Effector memory CD8-positive, alpha-beta T cell (primary cell): Measurements from ENCODE around the gene SKAP1.

Source experiments
- ATAC-seq: fragments of 150-1000 bp; cut with Tn5 transposase; replicated peaks from 2 replicates; pipeline ENCODE4 v1.10.0; 2021; ENCODE audit warnings: mild to moderate bottlenecking, moderate library complexity
- DNase-seq, 3 experiments: peaks; one replicate each; pipeline ENCODE4 v3.0.0; 2021
- H3K27ac Mint-ChIP-seq, 2 donors: one replicate each; pipeline ENCODE4 v1.8.0; 2022; ENCODE audit warnings: mild to moderate bottlenecking in 2 of 2, mixed read lengths in 2 of 2, moderate library complexity in 2 of 2
- H3K27me3 Mint-ChIP-seq, 2 donors: one replicate each; pipeline ENCODE4 v1.8.0; 2022; ENCODE audit warnings: mixed read lengths in 2 of 2
- H3K36me3 Mint-ChIP-seq: one replicate; pipeline ENCODE4 v1.8.0; 2022; ENCODE audit warnings: mild to moderate bottlenecking, moderate library complexity, mixed read lengths; ENCODE audit not compliant: insufficient read depth
- H3K4me1 Mint-ChIP-seq, 2 donors: one replicate each; pipeline ENCODE4 v1.8.0; 2022; ENCODE audit warnings: low read depth in 2 of 2, mixed read lengths in 2 of 2
- H3K4me3 Mint-ChIP-seq, 2 donors: one replicate each; pipeline ENCODE4 v1.8.0; 2022; ENCODE audit warnings: mild to moderate bottlenecking in 2 of 2, mixed read lengths in 2 of 2, moderate library complexity in 2 of 2
- H3K9me3 Mint-ChIP-seq, 2 donors: one replicate each; pipeline ENCODE4 v1.8.0; 2022; ENCODE audit warnings: mixed read lengths in 2 of 2

The SKAP1 gene

DNA sequence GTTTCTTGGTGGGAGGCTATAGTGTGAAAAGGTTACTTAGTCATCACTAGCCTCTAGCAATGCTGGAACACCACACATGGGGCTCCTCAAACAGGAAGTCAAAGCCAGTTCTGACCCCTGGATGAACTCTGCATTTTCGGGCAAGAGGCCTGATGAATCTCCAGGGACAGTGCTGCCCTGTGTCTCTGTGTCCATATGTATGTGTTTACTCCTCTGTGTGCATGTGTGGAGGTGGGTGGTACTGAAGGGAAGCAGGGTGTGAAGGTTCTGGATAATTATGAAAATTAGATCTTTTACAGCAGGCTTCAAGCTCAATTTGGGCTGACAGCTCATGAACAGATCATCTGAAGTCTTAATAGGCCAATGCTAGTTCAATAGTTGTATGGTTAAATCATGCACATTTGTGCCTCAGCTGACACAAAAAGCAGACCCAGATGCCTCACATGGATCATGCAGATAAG is 188.9 kb downstream of the SKAP1 start:
- Mint-ChIP-seq H3K4me1 (peaks cover 40 to 77% of the 10 kb centered on the region in 2 donors), H3K27ac (peak overlapping the region; percentile 23 to 45), H3K27me3 (no peaks in the 10 kb centered on the region), H3K36me3 (peaks cover 14% of the 10 kb centered on the region), H3K4me3 (peak overlapping the region; percentile 7 to 60), H3K9me3 (no peaks in the 10 kb centered on the region)
- peak in 1 of 3 experiments; percentile 11 for DNase-seq
- peak; percentile 79 for ATAC-seq

GRCh38 chr17:48240562-48241130 is 189.4 kb downstream of the SKAP1 start:
- H3K36me3 Mint-ChIP-seq, result peaks cover 15% of the 10 kb centered on the region
- H3K27ac Mint-ChIP-seq, result peak overlapping the region; percentile 23 to 45
- ATAC-seq (peak; percentile 13), DNase-seq (no peak)
- H3K9me3 Mint-ChIP-seq, result no peaks in the 10 kb centered on the region
- H3K4me3 Mint-ChIP-seq, result peak overlapping the region in 1 of 2 donors; percentile 7
- H3K27me3 Mint-ChIP-seq, result no peaks in the 10 kb centered on the region
- H3K4me1 Mint-ChIP-seq, result peaks cover 42 to 82% of the 10 kb centered on the region in 2 donors

DNA sequence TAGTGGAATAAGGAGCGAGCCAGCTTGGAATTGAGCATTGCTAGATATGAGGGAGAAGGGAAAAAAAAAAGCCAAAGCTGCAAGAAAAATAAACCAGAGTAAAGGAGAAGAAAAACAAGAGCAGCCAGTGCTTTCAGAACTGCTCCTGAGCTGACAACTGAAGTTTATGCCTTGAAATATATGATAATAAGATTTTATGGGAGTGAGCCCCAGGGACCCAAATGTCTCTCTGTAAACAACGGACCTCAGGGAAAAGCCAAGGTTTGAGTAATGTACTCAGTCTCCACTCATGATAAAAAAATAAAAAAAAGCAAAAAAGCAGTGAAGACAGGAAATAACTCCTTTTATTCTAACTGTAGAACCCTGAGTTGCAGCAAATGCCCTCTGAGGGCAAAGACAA is 189.9 kb downstream of the SKAP1 start:
- Mint-ChIP-seq H3K9me3 (no peaks in the 10 kb centered on the region), H3K36me3 (peaks cover 14% of the 10 kb centered on the region), H3K27me3 (no peaks in the 10 kb centered on the region), H3K27ac (peak overlapping the region in 1 of 2 donors; percentile 45), H3K4me1 (peaks cover 42 to 79% of the 10 kb centered on the region in 2 donors), H3K4me3 (no peak overlapping the region)
- ATAC-seq, result no peak
- no peak for DNase-seq

DNA sequence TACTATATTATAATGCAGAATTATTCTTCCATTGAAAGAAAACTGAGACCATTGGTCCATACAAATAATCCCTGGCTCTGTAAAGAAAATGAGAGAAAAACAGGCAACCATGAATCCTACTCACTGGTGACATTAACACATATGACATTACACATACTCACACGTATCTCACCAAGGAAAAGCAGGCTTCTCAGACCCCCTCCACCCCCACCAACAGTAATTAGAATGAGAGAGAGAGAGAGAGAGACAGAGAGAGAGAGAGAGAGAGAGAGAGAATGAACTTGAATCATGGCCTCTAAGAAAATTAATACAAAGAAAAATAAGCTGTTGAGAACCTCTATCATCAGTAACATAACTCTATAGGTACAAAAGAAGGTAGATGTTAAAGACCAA is 190.4 kb downstream of the SKAP1 start:
- Mint-ChIP-seq H3K4me3 (peak overlapping the region in 1 of 2 donors; percentile 3), H3K36me3 (peaks cover 14% of the 10 kb centered on the region), H3K4me1 (peaks cover 45 to 76% of the 10 kb centered on the region in 2 donors), H3K9me3 (no peaks in the 10 kb centered on the region), H3K27ac (peak overlapping the region in 1 of 2 donors; percentile 45), H3K27me3 (no peaks in the 10 kb centered on the region)
- ATAC-seq (no peak), DNase-seq (no peak)

- Mint-ChIP-seq H3K4me1 (peaks cover 40 to 71% of the 10 kb centered on the region in 2 donors), H3K27me3 (no peaks in the 10 kb centered on the region), H3K9me3 (no peaks in the 10 kb centered on the region), H3K36me3 (peaks cover 14% of the 10 kb centered on the region), H3K27ac (peak overlapping the region in 1 of 2 donors; percentile 45), H3K4me3 (peak overlapping the region in 1 of 2 donors; percentile 3)
- ATAC-seq (peak; percentile 41), DNase-seq (no peak)
These were observed 190.9 kb downstream of the SKAP1 start for GRCh38 chr17:48238933-48239602.

- no peaks in the 10 kb centered on the region for H3K27me3 Mint-ChIP-seq
- H3K9me3 Mint-ChIP-seq, result no peaks in the 10 kb centered on the region
- peak overlapping the region in 1 of 2 donors; percentile 19 for H3K27ac Mint-ChIP-seq
- peaks cover 14% of the 10 kb centered on the region for H3K36me3 Mint-ChIP-seq
- no peak overlapping the region for H3K4me3 Mint-ChIP-seq
- peaks cover 37 to 59% of the 10 kb centered on the region in 2 donors for H3K4me1 Mint-ChIP-seq
- ATAC-seq (no peak), DNase-seq (no peak)
These were observed 192.6 kb downstream of the SKAP1 start for GRCh38 chr17:48237456-48237855.

- no peaks in the 10 kb centered on the region for H3K9me3 Mint-ChIP-seq
- peaks cover 35 to 54% of the 10 kb centered on the region in 2 donors for H3K4me1 Mint-ChIP-seq
- H3K4me3 Mint-ChIP-seq, result no peak overlapping the region
- H3K27ac Mint-ChIP-seq, result peak overlapping the region in 1 of 2 donors; percentile 19
- ATAC-seq, result peak; percentile 48
- no peaks in the 10 kb centered on the region for H3K27me3 Mint-ChIP-seq
- H3K36me3 Mint-ChIP-seq, result peaks cover 14% of the 10 kb centered on the region
- no peak for DNase-seq
These were observed 193.3 kb downstream of the SKAP1 start for GRCh38 chr17:48236681-48237134.

DNA sequence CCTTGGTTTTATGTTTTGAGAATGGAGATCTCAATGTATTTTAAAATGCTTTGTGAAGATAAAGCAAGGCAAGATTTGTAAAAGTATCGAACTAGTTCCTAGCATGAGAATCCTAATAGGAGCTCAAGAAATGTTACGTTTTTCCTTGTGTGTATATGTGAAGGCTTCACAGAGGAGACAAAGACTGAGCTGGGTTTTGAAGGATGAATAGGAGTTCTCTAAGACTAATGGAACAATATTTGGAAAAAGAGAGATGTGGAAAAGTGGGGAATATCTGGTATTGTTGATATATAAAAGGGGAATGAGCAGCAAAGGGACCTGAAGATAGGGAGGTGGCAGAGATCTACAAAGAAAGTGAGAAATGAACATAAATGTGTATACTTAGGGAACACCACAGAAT is 195.1 kb downstream of the SKAP1 start:
- ATAC-seq (no peak), DNase-seq (no peak)
- Mint-ChIP-seq H3K36me3 (peaks cover 13% of the 10 kb centered on the region), H3K27ac (no peak overlapping the region), H3K4me1 (peaks cover 24 to 46% of the 10 kb centered on the region in 2 donors), H3K4me3 (no peak overlapping the region), H3K9me3 (no peaks in the 10 kb centered on the region), H3K27me3 (no peaks in the 10 kb centered on the region)

DNA sequence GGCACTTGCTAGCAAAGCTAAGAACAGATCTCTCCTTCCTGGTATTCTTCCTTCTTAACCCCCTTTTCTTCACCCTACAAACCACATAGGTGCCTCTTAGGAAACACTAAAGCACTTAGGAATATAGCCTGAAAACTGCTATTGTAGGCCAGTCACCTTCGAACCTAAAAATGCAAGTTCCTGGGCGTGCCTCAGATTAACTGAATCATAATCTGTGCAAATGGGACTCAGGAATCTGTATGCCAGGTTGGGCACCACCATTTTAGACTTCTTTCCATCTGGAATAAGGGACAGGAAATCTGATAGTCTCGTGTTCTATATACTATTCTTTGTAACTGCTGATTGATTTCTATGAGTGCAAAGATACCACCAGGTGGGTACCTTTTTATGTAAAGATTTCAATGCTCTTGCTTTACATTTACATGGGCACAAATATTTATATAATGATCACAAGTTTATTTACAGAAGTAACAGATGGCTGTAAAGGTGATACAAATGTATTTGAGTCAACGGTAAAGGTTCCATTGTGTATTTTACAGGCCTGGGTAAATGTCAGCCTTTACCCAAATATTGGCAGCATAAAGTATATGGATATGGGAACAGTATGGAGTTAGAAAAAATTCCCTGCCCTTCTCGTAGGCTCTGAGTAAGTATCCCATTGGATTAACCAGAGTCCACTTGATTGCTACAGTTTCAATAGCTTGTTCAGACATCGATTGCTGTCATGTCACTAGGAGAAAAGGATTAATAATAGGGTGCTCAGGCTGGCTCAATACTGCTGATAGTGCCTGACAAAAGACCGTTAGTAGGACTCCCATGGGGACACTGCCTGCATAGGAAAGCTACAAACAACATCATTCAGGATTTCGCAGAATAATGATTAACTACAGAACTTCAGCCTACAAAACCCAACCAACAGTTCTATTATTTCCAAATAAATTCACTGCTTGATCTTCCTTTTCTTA is 197.7 kb downstream of the SKAP1 start:
- H3K9me3 Mint-ChIP-seq, result no peaks in the 10 kb centered on the region
- no peak overlapping the region for H3K27ac Mint-ChIP-seq
- H3K4me3 Mint-ChIP-seq, result no peak overlapping the region
- DNase-seq, result no peak
- H3K27me3 Mint-ChIP-seq, result no peaks in the 10 kb centered on the region
- no peak for ATAC-seq
- H3K36me3 Mint-ChIP-seq, result peaks cover 8% of the 10 kb centered on the region
- H3K4me1 Mint-ChIP-seq, result peaks cover 16 to 28% of the 10 kb centered on the region in 2 donors

GRCh38 chr17:48229936-48230335 is 200.1 kb downstream of the SKAP1 start:
- DNase-seq (no peak), ATAC-seq (no peak)
- no peaks in the 10 kb centered on the region for H3K9me3 Mint-ChIP-seq
- no peaks in the 10 kb centered on the region for H3K27me3 Mint-ChIP-seq
- H3K27ac Mint-ChIP-seq, result peak overlapping the region in 1 of 2 donors; percentile 38
- peaks cover 10% of the 10 kb centered on the region for H3K36me3 Mint-ChIP-seq
- H3K4me1 Mint-ChIP-seq, result peaks cover 11 to 24% of the 10 kb centered on the region in 2 donors
- no peak overlapping the region for H3K4me3 Mint-ChIP-seq

GRCh38 chr17:48228720-48229119 is 201.3 kb downstream of the SKAP1 start:
- Mint-ChIP-seq H3K4me3 (no peak overlapping the region), H3K9me3 (no peaks in the 10 kb centered on the region), H3K27ac (no peak overlapping the region), H3K4me1 (peaks cover 10 to 28% of the 10 kb centered on the region in 2 donors), H3K36me3 (peaks cover 10% of the 10 kb centered on the region), H3K27me3 (no peaks in the 10 kb centered on the region)
- ATAC-seq, result no peak
- DNase-seq, result no peak

DNA sequence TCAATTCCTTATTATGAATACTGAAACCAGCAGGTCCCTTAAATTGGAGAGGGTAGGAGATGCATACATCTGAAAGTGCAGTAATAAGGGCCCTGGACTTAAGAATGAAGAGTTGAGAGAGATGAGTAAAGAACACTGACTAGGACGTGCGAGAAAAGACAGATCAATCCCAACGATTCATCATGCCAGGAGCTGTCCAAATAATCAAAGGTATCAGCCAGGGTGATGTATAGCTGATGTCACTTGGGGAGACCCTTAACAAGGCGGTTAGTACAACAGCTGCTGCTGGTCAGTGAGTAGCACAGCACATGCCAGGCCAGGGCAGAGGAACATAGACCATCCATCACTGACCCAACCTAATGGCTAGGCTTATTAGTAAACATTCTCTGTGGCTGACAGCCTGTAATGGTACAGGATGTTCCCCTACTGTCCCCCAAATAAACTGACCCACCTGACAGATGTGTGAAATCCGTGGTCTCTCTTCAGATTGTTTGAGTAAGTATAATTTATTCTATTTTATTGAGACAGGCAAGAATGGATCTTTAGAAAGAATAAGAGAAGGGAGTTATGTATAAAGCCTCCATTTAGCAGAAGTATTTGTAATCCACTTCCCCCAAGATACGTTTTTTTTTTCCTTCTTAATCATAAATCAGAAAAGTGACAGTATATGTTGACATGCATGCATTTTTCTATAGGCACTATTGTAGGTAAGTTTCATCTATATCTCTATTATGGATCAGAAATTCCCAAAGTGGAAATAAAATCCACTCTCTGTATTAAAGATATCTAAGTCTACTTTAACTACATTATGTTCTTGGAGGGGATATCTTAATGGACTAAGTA is 204.1 kb downstream of the SKAP1 start:
- no peak for DNase-seq
- Mint-ChIP-seq H3K27ac (peak overlapping the region in 1 of 2 donors; percentile 81), H3K4me3 (no peak overlapping the region), H3K4me1 (peaks cover 6 to 23% of the 10 kb centered on the region in 2 donors), H3K9me3 (no peaks in the 10 kb centered on the region), H3K27me3 (no peaks in the 10 kb centered on the region), H3K36me3 (peaks cover 10% of the 10 kb centered on the region)
- no peak for ATAC-seq
